Inflammatory macrophage (primary cell): ENCODE measurements around the gene TMEM52.
A peak's percentile ranks its signal among the peaks of the same experiment; 100 is the strongest.

Experiments used
- DNase-seq, 2 donors: peaks; one replicate each; pipeline ENCODE4 v3.0.0-alpha.2; 2020 to 2022

The TMEM52 gene

GRCh38 chr1:1926346-1926811, 7.3 kb upstream of the TMEM52 start:
- no peak for DNase-seq

- DNase-seq, result no peak
These were observed 6.6 kb upstream of the TMEM52 start for GRCh38 chr1:1925437-1926345.

GRCh38 chr1:1924849-1925248, 5.8 kb upstream of the TMEM52 start:
- DNase-seq, result no peak

GRCh38 chr1:1924386-1924785, 5.3 kb upstream of the TMEM52 start:
- DNase-seq, result no peak

- no peak for DNase-seq
These were observed 4.1 kb upstream of the TMEM52 start for GRCh38 chr1:1922956-1923833.

- DNase-seq, result no peak
These were observed 3.5 kb upstream of the TMEM52 start for GRCh38 chr1:1922702-1922955.

GRCh38 chr1:1921901-1922701, 3.0 kb upstream of the TMEM52 start:
- no peak for DNase-seq

- no peak for DNase-seq
These were observed 2.4 kb upstream of the TMEM52 start for GRCh38 chr1:1921459-1921862.

- DNase-seq, result no peak
These were observed 1.8 kb upstream of the TMEM52 start for GRCh38 chr1:1920608-1921458.

GRCh38 chr1:1920057-1920607, 1.1 kb upstream of the TMEM52 start:
- DNase-seq, result no peak

- DNase-seq, result peak; percentile 98
These were observed 401 bp upstream of the TMEM52 start for GRCh38 chr1:1919304-1920056.

GRCh38 chr1:1917995-1918900, 831 bp downstream of the TMEM52 start:
- DNase-seq, result no peak

- DNase-seq, result no peak
These were observed 1.6 kb downstream of the TMEM52 start for GRCh38 chr1:1917304-1917976.

GRCh38 chr1:1916851-1917251, 2.2 kb downstream of the TMEM52 start:
- DNase-seq, result no peak

- DNase-seq, result no peak
These were observed 2.9 kb downstream of the TMEM52 start for GRCh38 chr1:1915911-1916840.

GRCh38 chr1:1914971-1915692, 3.9 kb downstream of the TMEM52 start, which contains the start of gene CALML6:
CALML6 (plus strand) TSS chr1:1915260; CDS start chr1:1915281, 21 bp downstream.
- DNase-seq, result no peak
